ENCODE data around the gene RFX7.

RFX7 gene

DNA sequence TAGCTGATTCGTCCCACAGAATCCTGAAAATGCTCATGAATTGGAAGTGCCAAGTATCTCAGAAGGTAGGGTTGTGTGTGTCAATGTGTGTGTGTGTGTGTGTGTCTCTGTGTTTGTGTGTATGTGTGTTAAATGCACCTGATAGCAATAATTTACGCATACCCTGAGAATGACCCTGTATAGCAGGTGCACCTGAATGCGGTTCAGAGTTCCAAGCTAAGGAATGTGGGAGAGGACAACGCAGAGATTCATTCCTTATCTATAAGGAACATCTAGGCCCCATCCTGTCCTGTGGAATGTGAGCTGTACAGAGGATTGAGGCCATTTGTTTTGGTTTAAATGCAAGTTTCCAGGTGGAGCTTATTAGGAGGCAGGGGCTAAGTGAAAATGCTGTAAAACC lies 201.2 kb downstream of the RFX7 start:
- DNase-seq, result no peak

DNA sequence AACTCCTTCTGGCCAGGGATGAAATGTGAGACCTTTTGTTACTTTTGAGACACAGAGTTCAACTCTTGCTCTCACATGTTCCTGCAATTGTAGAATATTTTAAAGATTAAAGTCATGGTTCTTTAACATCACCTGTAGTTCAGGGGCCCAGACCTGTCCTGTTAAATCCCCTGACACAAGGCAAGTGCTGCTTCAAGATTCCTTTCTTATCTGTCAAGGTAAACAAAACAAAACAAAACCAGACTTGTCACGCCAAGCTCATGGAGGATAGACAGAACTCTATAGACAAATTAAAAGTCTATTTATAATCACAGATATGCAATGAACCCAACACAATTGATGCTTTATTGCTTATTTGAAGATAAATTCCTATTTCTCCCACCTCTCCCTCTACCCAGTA lies 201.6 kb downstream of the RFX7 start:
- no peak for DNase-seq

DNA sequence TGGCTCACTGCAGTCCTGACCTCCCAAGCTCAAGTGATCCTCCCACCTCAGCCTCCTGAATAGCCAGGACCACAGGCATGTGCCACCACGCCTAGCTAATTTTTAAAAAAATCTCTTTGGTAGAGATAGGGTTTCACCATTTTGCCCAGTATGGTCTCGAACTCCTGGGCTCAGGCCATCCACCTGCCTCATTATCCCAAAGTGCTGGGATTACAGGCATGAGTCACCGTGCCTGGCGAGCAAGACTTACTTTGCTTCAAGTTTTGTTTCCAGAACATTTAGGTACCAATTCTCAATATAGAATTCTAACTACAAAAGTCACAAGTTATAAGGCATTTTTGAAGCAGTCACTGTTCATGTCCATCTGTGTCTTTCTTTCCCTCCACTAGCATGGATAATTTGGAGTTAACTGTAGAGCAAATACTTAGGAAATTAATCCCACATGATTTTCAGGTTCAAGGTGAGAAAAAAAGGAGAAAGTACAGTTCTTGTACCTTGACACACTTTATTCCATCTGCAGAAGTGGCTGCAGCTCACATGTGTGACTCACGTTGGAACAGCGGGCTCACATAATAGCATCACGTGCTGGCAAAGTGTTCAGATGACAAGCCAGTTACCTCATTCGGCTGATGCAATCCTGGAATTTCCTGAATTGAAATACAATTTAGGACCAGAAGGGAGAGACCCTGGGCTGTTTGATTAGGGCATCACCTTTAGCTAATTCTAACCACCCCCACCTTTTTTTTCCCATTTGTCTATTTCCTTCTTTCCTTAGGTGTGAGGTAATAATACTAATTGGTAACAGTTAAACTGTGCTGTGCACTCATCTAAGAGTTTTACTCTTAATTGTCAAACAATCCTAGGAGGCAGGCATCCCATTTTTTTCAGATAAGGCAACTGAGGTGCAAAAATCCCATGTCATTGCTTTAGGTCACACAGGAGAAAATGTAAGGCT lies 203.3 kb downstream of the RFX7 start:
- peak in 1 of 2 experiments; percentile 33 for DNase-seq

DNA sequence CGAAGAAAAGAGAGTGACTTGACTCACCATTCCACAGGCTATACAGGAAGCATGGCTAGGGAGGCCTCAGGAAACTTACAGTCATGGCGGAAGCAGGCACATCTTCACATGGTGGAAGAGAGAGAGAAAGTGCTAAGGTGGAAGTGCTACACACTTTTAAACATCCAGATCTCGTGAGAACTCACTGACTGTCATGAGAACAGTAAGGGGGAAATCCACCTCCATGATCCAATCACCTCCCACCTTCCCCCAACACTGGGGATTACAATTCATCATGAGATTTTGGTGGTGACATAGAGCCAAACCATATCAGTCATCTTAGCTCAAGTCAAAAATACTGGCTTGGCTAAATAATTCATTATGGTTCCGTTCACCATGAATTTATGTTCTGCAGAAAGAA lies 205.0 kb downstream of the RFX7 start:
- DNase-seq, result no peak

DNA sequence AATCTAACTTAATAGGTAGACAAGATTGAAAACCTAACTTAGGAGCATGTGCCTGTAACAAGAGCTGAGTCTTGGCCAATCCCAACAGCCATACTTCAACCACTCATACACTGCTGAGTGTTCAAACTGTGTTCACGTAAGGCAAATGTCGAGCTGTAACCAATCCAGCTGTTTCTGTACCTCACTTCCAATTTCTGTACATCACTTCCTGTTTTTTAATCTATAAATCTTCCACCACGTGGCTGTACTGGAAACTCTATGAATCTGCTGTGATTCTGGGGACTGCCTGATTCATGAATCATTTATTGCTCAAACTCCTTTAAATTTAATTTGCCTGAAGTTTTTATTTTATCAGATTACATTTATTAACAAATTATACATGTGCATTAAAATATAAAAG lies 205.7 kb downstream of the RFX7 start:
- DNase-seq, result peak; percentile 3 to 11

Measured in activated CD4-positive, alpha-beta T cell treated with anti-CD3 and anti-CD28 coated beads, Interleukin-2, amount 50 U/mL, for 4 hours (primary cell).